B cell (primary cell): Measurements from ENCODE around the gene MED22. TPM values are rescaled to one million over a fixed set of nuclear protein-coding genes. Genes with fewer than 3 reads are reported as not detected.

Experiments
- ATAC-seq: fragments of 200-7000 bp; cut with Tn5 transposase; one replicate; pipeline ENCODE4 v1.10.0; 2021; ENCODE audit warnings: low read depth, mild to moderate bottlenecking, moderate number of reproducible peaks, moderate library complexity
- CTCF ChIA-PET: fragments of 350-600 bp; sonication (Branson Sonifier 250); formaldehyde crosslinking; loops from one replicate; lab custom pipeline; 2021; ENCODE audit warnings: antibody characterized with exemption, inconsistent platforms; lab: Charles Lee
- POLR2A ChIA-PET: fragments of 350-600 bp; sonication (Branson Sonifier 250); formaldehyde crosslinking; loops from one replicate; lab custom pipeline; 2021; ENCODE audit warnings: antibody characterized with exemption; lab: Charles Lee
- DNase-seq: peaks from one replicate; pipeline ENCODE4 v3.0.0; 2013
- H2AFZ ChIP-seq: 2 replicates; pipeline ENCODE4 v1.6.1; 2012; ENCODE audit warnings: mild to moderate bottlenecking, low read depth, low read length; ENCODE audit not compliant: insufficient read depth, poor library complexity, severe bottlenecking
- H3K27ac ChIP-seq, 2 donors: 1 replicate in 1 of 2; 2 replicates in 1 of 2; pipeline ENCODE4 v1.5.1; 2012 to 2013; ENCODE audit warnings: low read length in 2 of 2, mild to moderate bottlenecking in 2 of 2, moderate library complexity in 1 of 2
- H3K27me3 ChIP-seq, 4 experiments: fragments of 200-600 bp in 1 of 4; sonication (generic) in 1 of 4; replicated peaks in 1 of 4; 1 replicate in 2 of 4; 2 replicates in 2 of 4; pipeline versions ENCODE4 v1.6.1 to v1.7.0; 2013 to 2016; ENCODE audit warnings: low read length in 3 of 4, mild to moderate bottlenecking in 2 of 4, mixed read lengths in 1 of 4, moderate library complexity in 1 of 4; ENCODE audit not compliant: insufficient read depth in 4 of 4, control insufficient read depth in 3 of 4; ENCODE audit errors: control extremely low read depth in 1 of 4
- H3K36me3 ChIP-seq, 2 experiments: replicated peaks in 1 of 2; 1 replicate in 1 of 2; 2 replicates in 1 of 2; pipeline versions ENCODE4 v1.6.1 to v1.7.1; 2013; ENCODE audit warnings: low read length in 1 of 2; ENCODE audit not compliant: insufficient read depth in 2 of 2, control insufficient read depth in 1 of 2; ENCODE audit errors: control extremely low read depth in 1 of 2, extremely low read depth in 1 of 2
- H3K4me1 ChIP-seq, 2 donors: fragments of 200-600 bp in 1 of 2; sonication (generic) in 1 of 2; 1 replicate in 1 of 2; 2 replicates in 1 of 2; pipeline versions ENCODE4 v1.5.1 to v1.6.1; 2013 to 2017; ENCODE audit warnings: low read length in 2 of 2; ENCODE audit not compliant: control insufficient read depth in 2 of 2, insufficient read depth in 2 of 2
- H3K4me2 ChIP-seq: replicated peaks from 2 replicates; pipeline ENCODE3; 2012; ENCODE audit warnings: mild to moderate bottlenecking, low read depth, low read length; ENCODE audit not compliant: poor library complexity, severe bottlenecking
- H3K4me3 ChIP-seq, 5 experiments: fragments of 200-600 bp in 1 of 5; sonication (generic) in 1 of 5; 1 replicate in 3 of 5; 2 replicates in 2 of 5; pipeline versions ENCODE4 v1.5.1 to v1.7.0; 2011 to 2016; ENCODE audit warnings: low read length in 4 of 5, mild to moderate bottlenecking in 4 of 5, low read depth in 2 of 5, control low read depth in 1 of 5, moderate library complexity in 1 of 5; ENCODE audit not compliant: insufficient read depth in 1 of 5; ENCODE audit errors: control extremely low read depth in 1 of 5, extremely low read depth in 1 of 5
- H3K79me2 ChIP-seq: fragments of 200-600 bp; sonication (generic); one replicate; pipeline ENCODE4 v1.6.0; 2016; ENCODE audit warnings: low read length; ENCODE audit not compliant: control insufficient read depth, insufficient read depth
- H3K9ac ChIP-seq: fragments of 200-600 bp; sonication (generic); 2 replicates; pipeline ENCODE4 v1.6.1; 2017; ENCODE audit warnings: mild to moderate bottlenecking, low read length, moderate library complexity
- H3K9me3 ChIP-seq, 3 donors: one replicate each; pipeline versions ENCODE4 v1.6.1 to v1.7.1; 2013; ENCODE audit warnings: low read length in 2 of 3; ENCODE audit not compliant: control insufficient read depth in 2 of 3, insufficient read depth in 1 of 3; ENCODE audit errors: control extremely low read depth in 1 of 3
- H4K20me1 ChIP-seq: 2 replicates; pipeline ENCODE4 v1.6.0; 2012; ENCODE audit warnings: mild to moderate bottlenecking, low read length; ENCODE audit not compliant: insufficient read depth, control insufficient read depth, poor library complexity, severe bottlenecking
- H3K27ac Mint-ChIP-seq: one replicate; pipeline ENCODE4 v1.8.0; 2021; ENCODE audit warnings: mixed read lengths
- H3K27me3 Mint-ChIP-seq: one replicate; pipeline ENCODE4 v1.8.0; 2021; ENCODE audit warnings: mixed read lengths
- H3K4me1 Mint-ChIP-seq: one replicate; pipeline ENCODE4 v1.8.0; 2021; ENCODE audit warnings: mixed read lengths
- H3K4me3 Mint-ChIP-seq: one replicate; pipeline ENCODE4 v1.8.0; 2021; ENCODE audit warnings: mixed read lengths
- H3K9me3 Mint-ChIP-seq: one replicate; pipeline ENCODE4 v1.8.0; 2022; ENCODE audit warnings: mixed read lengths; ENCODE audit not compliant: insufficient read depth
- CTCF ChIP-seq: fragments of 200-600 bp; IDR thresholded peaks from one replicate; pipeline ENCODE4 v1.8.0; 2022; ENCODE audit warnings: antibody characterized with exemption, mild to moderate bottlenecking
- EZH2 ChIP-seq: IDR thresholded peaks from 2 replicates; pipeline ENCODE4 v1.6.1; 2012; ENCODE audit warnings: borderline replicate concordance, low read depth, mild to moderate bottlenecking, moderate library complexity, low read length; ENCODE audit not compliant: insufficient read depth, poor library complexity, severe bottlenecking
- WGBS: methylation state at CpG from one replicate; pipeline ENCODE4 v1.1.5; 2013; ENCODE audit warnings: missing lambda C conversion rate; ENCODE audit not compliant: insufficient coverage; 5-methylcytosine and 5-hydroxymethylcytosine counted together
- intact Hi-C: fragments of 100-400 bp; cut with micrococcal nuclease; formaldehyde crosslinking; loops from one replicate; pipeline ENCODE4 v1.10.0; 2022
- polyA plus RNA-seq: library from polyadenylated mRNA; depleted of rRNA; stranded (reverse); fragments of >200 nt; gene quantifications from 2 replicates; pipeline ENCODE4 v1.2.3, GENCODE V29; 2012
- total RNA-seq, 2 donors: library from RNA; stranded (reverse); fragments of 120-200 nt in 1 of 2; gene quantifications; 1 replicate in 1 of 2; 2 replicates in 1 of 2; pipeline versions ENCODE4 v1.2.3 to v1.2.4, GENCODE V29; 2013 to 2022

The MED22 gene
- total and polyA plus RNA-seq, 2 donors (not counting 1 experiment from before 2014, with no cell fraction given), result 44.9 to 50.4 TPM

GRCh38 chr9:133380734-133381133 lies 32.8 kb upstream of the MED22 start:
- no peaks in the 10 kb centered on the region for H3K27me3 ChIP-seq
- no peak for TF ChIP-seq CTCF
- TF ChIP-seq EZH2, result no peak
- ATAC-seq (no peak), DNase-seq (no peak)
- Mint-ChIP-seq H3K27ac (no peak overlapping the region), H3K9me3 (no peaks in the 10 kb centered on the region), H3K27me3 (no peaks in the 10 kb centered on the region), H3K4me3 (no peak overlapping the region), H3K4me1 (peaks cover 2% of the 10 kb centered on the region)
- no peak overlapping the region for H3K9ac ChIP-seq
- H3K79me2 ChIP-seq, result peaks cover 1% of the 10 kb centered on the region
- H3K4me3 ChIP-seq, result no peak overlapping the region
- H3K4me2 ChIP-seq, result no peak overlapping the region
- peaks cover 3 to 7% of the 10 kb centered on the region in 2 donors for H3K4me1 ChIP-seq
- no peak overlapping the region for H2AFZ ChIP-seq
- no peaks in the 10 kb centered on the region for H4K20me1 ChIP-seq
- 100% methylated on average over 1 of the region's 4 CpGs for WGBS
- H3K9me3 ChIP-seq, result no peaks in the 10 kb centered on the region
- intact Hi-C loops, result no loop called here
- H3K27ac ChIP-seq, result no peak overlapping the region
- no peaks in the 10 kb centered on the region for H3K36me3 ChIP-seq
- CTCF ChIA-PET, result interaction anchor here (1.1 kb wide), 1 partner anchor 33 kb away, joined by 3 read pairs; no protein-coding TSS in a partner anchor
- POLR2A ChIA-PET, result no interaction called here

- 96% methylated on average over 9 of the region's 14 CpGs for WGBS
- no peak for TF ChIP-seq CTCF
- TF ChIP-seq EZH2, result no peak
- no peak for DNase-seq
- no peak for ATAC-seq
- ChIA-PET POLR2A (no interaction called here), CTCF (interaction anchor here (1.1 to 1.3 kb wide), 3 partner anchors 20 to 35 kb away, joined by 3 read pairs; no protein-coding TSS in a partner anchor)
- H3K27me3 Mint-ChIP-seq, result no peaks in the 10 kb centered on the region
- H3K27ac Mint-ChIP-seq, result no peak overlapping the region
- H3K9ac ChIP-seq, result no peak overlapping the region
- no peaks in the 10 kb centered on the region for H3K9me3 Mint-ChIP-seq
- no peak overlapping the region for H2AFZ ChIP-seq
- intact Hi-C loops, result no loop called here
- no peak overlapping the region for H3K4me3 ChIP-seq
- peaks cover 11 to 16% of the 10 kb centered on the region in 2 donors for H3K4me1 ChIP-seq
- no peaks in the 10 kb centered on the region for H3K27me3 ChIP-seq
- no peaks in the 10 kb centered on the region for H3K9me3 ChIP-seq
- peaks cover 9% of the 10 kb centered on the region for H3K4me1 Mint-ChIP-seq
- H3K4me2 ChIP-seq, result no peak overlapping the region
- no peak overlapping the region for H3K27ac ChIP-seq
- H3K36me3 ChIP-seq, result no peaks in the 10 kb centered on the region
- H4K20me1 ChIP-seq, result peaks cover 12% of the 10 kb centered on the region
- no peak overlapping the region for H3K4me3 Mint-ChIP-seq
- H3K79me2 ChIP-seq, result peaks cover 14% of the 10 kb centered on the region
Observed at GRCh38 chr9:133379153-133380086, 31.5 kb upstream of the MED22 start.
